Endothelial cell of coronary artery (primary cell): ENCODE data around the gene MZB1. TPM values are rescaled to one million over a fixed set of nuclear protein-coding genes. Genes with fewer than 3 reads are reported as not detected.

ENCODE experiments used
- total RNA-seq: library from RNA; depleted of rRNA; stranded (reverse); fragments of >200 nt; gene quantifications from 2 replicates; pipeline ENCODE4 v1.2.3, GENCODE V29; 2014

The MZB1 gene, protein sequence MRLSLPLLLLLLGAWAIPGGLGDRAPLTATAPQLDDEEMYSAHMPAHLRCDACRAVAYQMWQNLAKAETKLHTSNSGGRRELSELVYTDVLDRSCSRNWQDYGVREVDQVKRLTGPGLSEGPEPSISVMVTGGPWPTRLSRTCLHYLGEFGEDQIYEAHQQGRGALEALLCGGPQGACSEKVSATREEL
- total RNA-seq = 0.09 and 0.19 TPM in 2 replicates

DNA sequence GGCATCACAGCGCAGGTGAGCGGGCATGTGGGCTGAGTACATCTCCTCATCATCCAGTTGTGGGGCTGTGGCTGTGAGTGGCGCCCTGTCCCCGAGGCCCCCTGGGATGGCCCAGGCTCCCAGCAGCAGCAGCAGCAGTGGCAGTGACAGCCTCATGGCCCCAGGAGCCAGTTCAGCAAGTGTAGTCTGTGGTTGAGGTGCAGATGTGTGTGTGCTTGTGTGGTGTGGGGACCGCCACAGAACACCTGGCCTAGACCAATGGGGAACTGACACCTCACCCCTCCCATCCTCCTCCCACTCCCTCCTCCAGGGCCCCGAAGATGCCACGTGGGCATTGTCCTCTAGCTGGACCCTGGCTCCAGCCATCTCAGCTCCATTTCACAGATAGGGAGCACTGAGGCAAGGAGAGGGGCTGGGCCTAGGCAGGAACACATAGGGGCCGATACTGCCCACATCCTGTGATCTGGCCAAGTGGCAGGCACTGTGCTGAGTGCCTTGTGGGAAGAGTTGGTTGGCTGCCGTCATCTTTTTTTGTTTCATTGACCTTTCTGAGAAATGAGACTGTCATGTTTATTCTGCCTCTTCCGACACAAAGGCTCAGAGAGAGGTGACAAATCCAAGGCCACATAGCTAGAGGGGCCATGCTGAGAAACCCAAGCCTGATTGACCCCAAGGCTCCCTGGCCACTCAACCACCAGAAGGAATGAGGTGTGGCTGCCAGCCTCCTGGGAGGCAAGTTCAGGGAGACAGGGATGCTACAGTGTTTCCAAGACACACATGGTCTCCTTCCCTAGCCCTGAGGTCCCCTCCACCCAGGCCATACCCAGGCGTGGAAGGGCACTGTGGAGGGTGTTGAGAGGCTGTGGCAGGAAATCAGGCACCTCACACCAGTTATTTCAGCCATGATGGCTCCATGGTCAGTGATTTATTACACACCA lies at the start of gene MZB1:
MZB1 (minus strand) TSS at position 213 of the 938 bp plus-strand sequence; CDS start at position 156, 57 bp downstream.

DNA sequence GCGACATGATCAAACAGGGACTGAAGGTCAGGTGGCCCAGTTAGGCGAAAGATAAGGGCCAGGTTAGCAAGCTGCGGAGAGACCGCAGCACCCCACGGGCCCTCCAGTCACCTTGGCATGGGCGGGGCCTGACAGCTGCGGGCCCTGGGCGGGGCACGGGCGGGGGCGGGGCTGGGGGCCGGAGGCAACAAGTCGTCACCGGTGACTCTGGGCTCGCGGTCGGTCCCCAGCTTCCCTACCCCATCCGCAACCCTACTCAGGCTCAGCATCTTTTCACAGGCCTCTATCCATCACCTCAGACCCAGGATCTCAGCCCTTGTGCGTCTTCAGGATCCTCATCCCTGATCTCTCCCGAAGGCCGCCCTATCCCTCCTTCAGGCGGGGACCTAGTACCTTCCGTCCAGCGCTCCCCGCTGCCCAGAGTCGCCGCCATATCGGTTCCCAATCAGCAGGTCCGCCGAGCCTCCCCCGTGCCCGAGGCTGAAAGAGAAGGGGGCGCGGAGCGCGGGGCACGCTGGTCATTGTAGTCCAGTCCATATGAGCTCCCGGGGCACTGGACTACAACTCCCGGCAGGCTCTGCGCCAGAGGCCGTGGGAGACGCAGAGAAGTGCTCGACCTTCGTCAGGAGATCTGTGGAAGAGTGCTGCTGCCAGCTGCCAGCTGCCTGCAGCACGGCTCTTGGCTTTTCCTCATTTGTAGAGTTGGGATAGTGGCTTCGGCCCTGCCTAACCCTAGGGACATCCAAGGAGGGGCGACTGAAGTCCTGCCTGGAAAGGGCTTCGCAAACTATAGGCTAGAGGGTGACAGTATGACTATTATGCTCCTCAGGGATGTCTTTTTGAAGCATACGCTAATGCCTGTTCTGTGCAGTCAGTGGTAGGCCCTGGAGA lies 49.5 kb upstream of the MZB1 start, which contains the start of gene DNAJC18:
DNAJC18 (minus strand) TSS at position 513 of the 891 bp plus-strand sequence; CDS start at position 433, 80 bp downstream.

DNA sequence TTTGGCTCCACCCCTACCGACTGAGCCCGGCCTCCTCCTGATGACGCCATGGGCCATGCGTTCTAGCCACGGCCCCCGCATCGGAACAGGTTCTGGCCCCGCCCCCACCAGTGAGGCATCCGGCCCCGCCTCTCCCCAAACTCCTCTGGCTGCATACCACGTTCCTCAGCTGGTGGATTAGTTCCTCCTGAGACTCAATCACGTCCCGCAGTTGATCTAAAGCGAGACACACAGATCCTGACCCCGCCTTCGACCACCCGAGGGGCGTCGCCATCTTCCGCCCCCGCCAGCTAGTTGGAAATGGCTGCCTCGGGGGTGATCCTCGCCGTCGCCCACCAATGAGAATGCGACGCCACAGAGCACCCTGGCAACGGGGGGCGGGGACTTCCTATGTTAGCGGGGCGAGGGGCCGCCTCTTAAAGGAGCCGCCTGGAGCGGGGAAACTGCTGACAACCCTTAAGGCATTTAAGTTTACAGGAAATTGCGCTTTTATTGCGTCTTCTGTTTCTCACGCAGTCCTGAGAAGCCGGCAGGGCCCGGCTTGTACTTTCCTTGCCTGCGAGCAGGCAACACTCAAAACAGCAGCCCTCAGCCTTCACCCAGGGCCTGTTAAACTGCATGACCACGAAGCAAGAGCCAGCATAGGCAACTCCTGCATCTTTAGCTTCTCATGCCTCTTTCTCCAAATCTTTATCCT lies 14.2 kb upstream of the MZB1 start, which contains the start of gene SPATA24:
SPATA24 (minus strand) TSS at position 303 of the 697 bp plus-strand sequence; CDS start at position 274, 29 bp downstream.

DNA sequence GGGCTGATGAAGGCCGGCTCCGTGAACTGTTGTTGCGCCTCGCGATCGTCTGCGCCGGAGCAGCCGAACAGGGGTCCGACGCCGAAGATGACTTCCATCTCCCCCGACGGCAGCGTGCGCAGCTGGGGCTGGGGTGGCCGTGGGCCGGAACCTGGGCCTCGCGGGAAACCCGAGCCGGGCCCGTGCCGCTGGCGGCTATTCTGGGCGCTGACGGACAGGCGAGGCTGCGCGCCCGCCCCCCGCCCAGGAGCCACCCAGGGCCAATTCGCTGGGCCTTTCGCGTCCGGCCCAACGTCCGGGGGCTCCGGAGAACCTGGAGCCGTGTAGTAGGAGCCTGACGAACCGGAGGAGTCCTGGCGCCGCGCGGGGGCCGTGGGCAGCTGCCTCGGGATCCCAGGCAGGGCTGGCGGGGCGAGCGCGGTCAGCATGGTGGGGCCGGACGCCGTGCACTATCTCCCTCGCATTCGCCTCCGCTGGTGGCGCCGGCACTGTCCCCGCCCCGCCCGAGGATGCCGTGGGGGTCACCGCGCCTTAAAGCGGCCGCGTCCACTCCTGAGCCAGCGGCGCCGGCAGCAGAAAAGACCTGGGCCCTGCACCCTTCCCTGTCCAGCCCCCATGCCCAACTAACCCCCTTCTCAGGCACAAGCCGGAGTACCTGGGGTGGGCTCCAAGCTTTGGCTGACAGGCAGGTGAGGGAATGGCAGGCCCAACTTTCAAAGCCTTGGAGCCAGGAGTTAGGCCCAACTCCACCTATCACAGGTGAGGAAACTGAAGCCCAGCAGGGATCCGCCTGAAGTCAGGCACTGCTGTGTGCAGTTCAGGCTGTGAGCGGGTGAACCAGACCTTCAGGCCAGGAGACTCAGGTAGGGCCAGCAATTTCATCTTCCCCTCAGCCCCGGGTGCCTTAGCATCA lies 5.2 kb upstream of the MZB1 start, which contains the start of gene PROB1:
PROB1 (minus strand) TSS at position 451 of the 913 bp plus-strand sequence; CDS start at position 428, 23 bp downstream.

DNA sequence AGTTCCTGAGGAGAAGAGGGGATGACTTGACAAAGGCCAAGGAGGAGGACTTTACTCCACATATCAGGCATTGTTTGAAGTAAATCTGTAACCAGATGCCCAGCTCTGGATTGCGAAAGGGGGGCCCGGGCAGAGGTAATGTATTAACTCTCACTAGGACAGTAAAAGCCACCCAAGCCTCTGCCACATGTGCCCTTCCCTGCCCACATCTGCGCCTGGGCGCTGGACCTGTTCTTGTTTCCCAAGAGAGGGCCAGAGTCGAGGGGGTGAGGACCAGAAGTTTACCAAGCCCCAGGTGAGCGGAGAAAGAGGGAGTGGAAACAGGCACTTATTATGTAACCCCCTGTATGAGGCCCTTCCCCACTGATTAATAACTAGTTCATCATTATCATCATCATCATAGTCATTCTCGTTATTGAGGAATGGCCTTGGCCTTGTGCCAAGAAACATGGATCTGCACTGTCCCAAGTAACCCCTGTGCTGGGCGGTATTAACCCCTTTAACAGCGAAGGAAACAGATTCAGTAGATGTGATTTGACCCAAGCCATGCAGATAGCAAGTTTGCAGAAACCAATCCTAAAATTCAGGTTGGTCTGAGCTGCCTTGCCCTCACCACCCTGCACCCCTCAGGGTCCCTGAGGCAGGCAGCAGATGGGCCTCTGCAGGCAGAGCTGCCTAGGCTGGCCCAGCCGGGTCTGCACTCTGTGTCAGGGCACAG lies 6.3 kb downstream of the MZB1 start, which contains the start of gene SLC23A1:
SLC23A1 (minus strand) TSS at position 23 of the 718 bp plus-strand sequence. CDS start 44 bp downstream, outside the sequence.

DNA sequence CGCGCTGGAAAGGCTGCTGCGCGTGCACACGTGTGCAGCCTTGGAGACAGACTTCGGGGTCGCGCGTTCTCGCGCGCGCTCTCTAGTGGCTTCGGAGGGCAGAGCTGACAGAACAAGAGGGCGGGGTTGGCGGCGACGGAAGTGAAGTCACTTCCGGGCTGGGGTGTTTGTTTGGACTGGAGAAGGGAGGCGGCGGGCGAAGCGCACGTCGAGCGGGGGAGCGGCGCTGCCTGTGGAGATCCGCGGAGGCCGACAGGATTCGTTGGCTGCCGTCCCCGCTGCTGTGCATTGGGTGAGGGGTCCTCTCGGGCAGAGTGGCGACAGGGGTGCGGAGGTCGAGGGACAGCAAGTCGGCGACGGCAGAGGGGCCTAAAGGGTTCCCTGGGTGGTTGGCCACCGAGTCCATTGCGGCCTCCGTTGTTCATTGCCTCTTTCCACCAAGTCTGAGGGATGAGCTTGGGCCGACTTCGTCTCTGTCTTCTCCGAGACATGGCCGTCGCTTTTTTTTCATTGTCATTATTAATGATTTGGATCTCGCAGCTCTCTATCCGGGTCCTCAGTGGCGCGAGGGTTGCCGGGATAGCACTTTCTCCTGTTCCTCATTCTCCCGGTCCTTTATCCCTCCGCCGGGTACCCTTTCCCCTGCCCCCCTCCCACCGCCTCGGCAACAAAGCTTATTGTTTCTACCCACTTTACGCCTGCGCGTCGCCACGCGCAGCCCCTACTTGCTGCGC lies 47.9 kb downstream of the MZB1 start, which contains the start of gene PAIP2:
PAIP2 (plus strand) TSS at position 166 of the 734 bp plus-strand sequence. CDS start 21,931 bp downstream, outside the sequence.

Other genes starting within 250 kb of the MZB1 start
- 53.6 and 71.0 TPM in 2 replicates for gene SIL1, start 191.5 kb downstream of the MZB1 start, total RNA-seq
- 227 and 246 TPM in 2 replicates for gene MATR3, start 96.2 kb downstream of the MZB1 start, total RNA-seq
- gene PAIP2, start 48.1 kb downstream of the MZB1 start, total RNA-seq = 67.0 and 70.0 TPM in 2 replicates
- gene SLC23A1, start 6.6 kb downstream of the MZB1 start, total RNA-seq = not detected in 2 replicates
- 0.72 and 1.2 TPM in 2 replicates for gene PROB1, start 5.2 kb upstream of the MZB1 start, total RNA-seq
- gene SPATA24, start 14.2 kb upstream of the MZB1 start, total RNA-seq = 9.5 and 9.9 TPM in 2 replicates
- 5.3 and 9.4 TPM in 2 replicates for gene DNAJC18, start 49.6 kb upstream of the MZB1 start, total RNA-seq
- gene ECSCR, start 72.8 kb upstream of the MZB1 start, total RNA-seq = 217 and 377 TPM in 2 replicates
- gene SMIM33, start 81.1 kb upstream of the MZB1 start, total RNA-seq = not detected in 2 replicates
- 33.0 and 47.0 TPM in 2 replicates for gene STING1, start 92.8 kb upstream of the MZB1 start, total RNA-seq
- gene UBE2D2, start 171.4 kb upstream of the MZB1 start, total RNA-seq = 53.9 and 56.6 TPM in 2 replicates